Ovary (tissue), 9 donors: Measurements from ENCODE around the gene NFS1. TPM values are rescaled to one million over a fixed set of nuclear protein-coding genes. Genes with fewer than 3 reads are reported as not detected.

Experiments used
- DNase-seq, 5 donors: peaks; one replicate each; pipeline ENCODE4 v3.0.0-alpha.2; 2019 to 2020
- H3K27ac ChIP-seq, 2 donors: fragments of 200-600 bp; one replicate each; pipeline versions ENCODE4 v1.5.1 to v1.8.0; 2019 to 2022
- H3K27me3 ChIP-seq: fragments of 200-600 bp; one replicate; pipeline ENCODE4 v1.8.0; 2022
- H3K36me3 ChIP-seq: fragments of 200-600 bp; sonication (generic); one replicate; pipeline ENCODE4 v1.5.1; 2019
- H3K4me1 ChIP-seq: one replicate; pipeline ENCODE4 v1.8.1; 2013; ENCODE audit warnings: mild to moderate bottlenecking, moderate library complexity; ENCODE audit not compliant: insufficient read depth
- H3K4me3 ChIP-seq: fragments of 200-600 bp; sonication (generic); one replicate; pipeline ENCODE4 v1.5.1; 2017
- H3K9me3 ChIP-seq, 2 donors: fragments of 200-600 bp in 1 of 2; sonication (generic) in 1 of 2; one replicate each; pipeline versions ENCODE4 v1.5.1 to v1.8.1; 2013 to 2019; ENCODE audit warnings: mild to moderate bottlenecking in 1 of 2, moderate library complexity in 1 of 2
- CTCF ChIP-seq, 3 donors: fragments of 450-650 bp in 2 of 3; fragments of 200-600 bp in 1 of 3; IDR thresholded peaks; one replicate each; pipeline versions ENCODE4 v1.5.1 to v1.8.0; 2016 to 2022; ENCODE audit warnings: antibody characterized with exemption in 3 of 3, mild to moderate bottlenecking in 1 of 3
- EP300 ChIP-seq: sonication (generic); formaldehyde crosslinking; IDR thresholded peaks from one replicate; pipeline ENCODE4 v1.6.1; 2017; ENCODE audit warnings: antibody characterized with exemption
- POLR2A ChIP-seq: fragments of 450-650 bp; IDR thresholded peaks from one replicate; pipeline ENCODE4 v1.6.1; 2017; ENCODE audit warnings: antibody characterized with exemption, mild to moderate bottlenecking, moderate library complexity
- WGBS, 3 donors: extraction: QIAGEN DNeasy Blood & Tissue Kit in 1 of 3; methylation state at CpG; one replicate each; pipeline versions ENCODE4 v1.1.5 to v1.1.7; 2013 to 2017; 5-methylcytosine and 5-hydroxymethylcytosine counted together
- intact Hi-C, 4 donors: fragments of 100-400 bp; cut with DNase I; formaldehyde crosslinking; loops; one replicate each; pipeline versions ENCODE4 v1.11.0 to v1.15.1; 2022 to 2023
- polyA plus RNA-seq, 2 donors: library from polyadenylated mRNA; stranded (reverse); fragments of 200-250 nt in 1 of 2; fragments of 350-450 nt in 1 of 2; fragmentation: Illumina TruSeq in 1 of 2; extraction: RNeasy Lipid Tissue Mini Kit (QIAGEN cat#74804) in 1 of 2; gene quantifications; one replicate each; pipeline ENCODE4 v1.2.3, GENCODE V29; 2013 to 2014
- total RNA-seq, 7 donors: library from RNA; depleted of rRNA in 2 of 7; stranded (reverse); fragments of >200 nt in 2 of 7; fragmentation: NEBNext Ultra II Directional in 3 of 7; extraction: Animal tissue kit (Norgen Biotek cat#: 25700) in 3 of 7; gene quantifications; one replicate each; pipeline versions ENCODE4 v1.1.0 to v1.2.4, GENCODE V29; 2016 to 2023
- donor health status: DM: no; HTN: no; CAD: no; lungs with moderate emphysema.
- donor health status: DM: no; HTN: no; CAD: no.
- donor health status: Bipolar disorder and iron deficiency.
- donor health status: DM: yes; HTN: yes; CAD: no.
- donor health status: DM: no; HTN: no; CAD: no.
- donor health status: DM: yes; HTN: yes; CAD: no.

Gene NFS1
- total and polyA plus RNA-seq, 9 donors: 17.3 to 58.1 (median 29.4) TPM

GRCh38 chr20:35657271-35657670 lies 41.9 kb downstream of the NFS1 start:
- Histone ChIP-seq H3K27me3 (no peaks in the 10 kb centered on the region), H3K9me3 (no peaks in the 10 kb centered on the region), H3K4me1 (peaks cover 12% of the 10 kb centered on the region), H3K4me3 (no peak overlapping the region), H3K36me3 (no peaks in the 10 kb centered on the region), H3K27ac (no peak overlapping the region)
- no peak for TF ChIP-seq POLR2A
- TF ChIP-seq EP300: no peak
- no peak for TF ChIP-seq CTCF (IDR thresholded peaks at IDR 0.05)
- intact Hi-C loops: no loop called here
- DNase-seq: no peak
- WGBS, 3 donors: 25 to 37% (median 33%) methylated on average over 1 of the region's 1 CpG

- H3K4me1 ChIP-seq: peaks cover 7% of the 10 kb centered on the region
Measured at GRCh38 chr20:35654415-35654814, 44.7 kb downstream of the NFS1 start.

GRCh38 chr20:35653893-35654292 lies 45.3 kb downstream of the NFS1 start:
- intact Hi-C loops: no loop called here
- no peak for TF ChIP-seq CTCF (IDR thresholded peaks at IDR 0.05)
- TF ChIP-seq EP300: no peak
- TF ChIP-seq POLR2A: no peak
- DNase-seq: no peak
- Histone ChIP-seq H3K27me3 (no peaks in the 10 kb centered on the region), H3K27ac (no peak overlapping the region), H3K9me3 (no peaks in the 10 kb centered on the region), H3K4me3 (no peak overlapping the region), H3K4me1 (peaks cover 7% of the 10 kb centered on the region), H3K36me3 (no peaks in the 10 kb centered on the region)
- 88 to 92% (median 90%) methylated on average over 4 of the region's 4 CpGs for WGBS, 3 donors

More at GRCh38 chr20:35654415-35654814, 44.7 kb downstream of the NFS1 start:
- no peaks in the 10 kb centered on the region for H3K27me3 ChIP-seq
- no peaks in the 10 kb centered on the region for H3K36me3 ChIP-seq
- H3K4me3 ChIP-seq: no peak overlapping the region
- WGBS, 3 donors: 86 to 94% (median 94%) methylated on average over 9 of the region's 9 CpGs
- no peak for TF ChIP-seq CTCF (IDR thresholded peaks at IDR 0.05)
- TF ChIP-seq POLR2A: no peak
- TF ChIP-seq EP300: no peak
- no peaks in the 10 kb centered on the region for H3K9me3 ChIP-seq
- intact Hi-C loops: no loop called here
- no peak overlapping the region for H3K27ac ChIP-seq
- no peak for DNase-seq

GRCh38 chr20:35653430-35653734 lies 45.8 kb downstream of the NFS1 start:
- no peak overlapping the region for H3K27ac ChIP-seq
- H3K9me3 ChIP-seq: no peaks in the 10 kb centered on the region
- 94 to 99% (median 97%) methylated on average over 3 of the region's 3 CpGs for WGBS, 3 donors
- TF ChIP-seq CTCF (IDR thresholded peaks at IDR 0.05) (no peak), POLR2A (no peak), EP300 (no peak)
- H3K36me3 ChIP-seq: no peaks in the 10 kb centered on the region
- no peaks in the 10 kb centered on the region for H3K27me3 ChIP-seq
- no peak for DNase-seq
- intact Hi-C loops: no loop called here
- peaks cover 6% of the 10 kb centered on the region for H3K4me1 ChIP-seq
- no peak overlapping the region for H3K4me3 ChIP-seq
